NCI-H1436 (cell line): ENCODE measurements around the gene GMPPA.
A peak's percentile ranks its signal among the peaks of the same experiment; 100 is the strongest.

Source experiments
- DNase-seq: peaks from one replicate; lab custom pipeline; 2025; lab: John Stamatoyannopoulos, UW

Gene GMPPA

DNA sequence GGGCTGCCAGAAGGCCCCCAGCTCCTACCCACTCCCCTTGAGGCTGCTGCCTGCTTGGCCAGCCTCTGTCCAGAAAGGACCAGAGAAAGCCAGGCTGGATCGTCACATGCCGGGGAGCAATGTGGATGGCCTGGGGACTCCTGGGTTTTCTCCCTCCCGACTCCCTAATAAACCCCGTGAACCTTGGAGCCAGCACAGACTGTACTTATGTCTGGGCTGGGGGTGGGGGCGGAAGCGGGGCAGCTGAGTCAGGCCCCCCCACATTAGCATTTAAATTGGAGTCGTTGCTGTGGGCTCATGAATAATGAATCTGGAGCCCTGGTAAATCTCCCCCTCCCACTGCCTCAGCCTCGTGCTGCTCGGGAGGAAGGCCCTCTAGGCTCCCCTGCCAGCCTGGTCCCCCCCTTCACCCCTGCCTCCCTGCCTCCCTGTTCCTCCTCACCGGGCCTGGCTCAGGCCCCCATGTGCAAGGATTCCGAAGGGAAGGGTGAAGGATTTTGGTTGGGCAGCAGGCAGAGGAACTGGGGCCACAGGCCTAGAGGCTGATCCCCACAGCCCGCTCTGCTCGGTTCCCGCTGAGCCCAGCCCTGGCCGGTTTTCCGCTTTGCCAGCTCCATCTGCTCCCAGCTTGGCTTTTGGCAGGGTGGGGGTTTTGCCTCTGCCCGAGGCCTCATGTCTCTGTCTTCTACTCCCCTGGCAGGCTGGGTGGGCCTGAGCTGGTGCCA is 8.3 kb downstream of the GMPPA start:
- DNase-seq, result no peak

DNA sequence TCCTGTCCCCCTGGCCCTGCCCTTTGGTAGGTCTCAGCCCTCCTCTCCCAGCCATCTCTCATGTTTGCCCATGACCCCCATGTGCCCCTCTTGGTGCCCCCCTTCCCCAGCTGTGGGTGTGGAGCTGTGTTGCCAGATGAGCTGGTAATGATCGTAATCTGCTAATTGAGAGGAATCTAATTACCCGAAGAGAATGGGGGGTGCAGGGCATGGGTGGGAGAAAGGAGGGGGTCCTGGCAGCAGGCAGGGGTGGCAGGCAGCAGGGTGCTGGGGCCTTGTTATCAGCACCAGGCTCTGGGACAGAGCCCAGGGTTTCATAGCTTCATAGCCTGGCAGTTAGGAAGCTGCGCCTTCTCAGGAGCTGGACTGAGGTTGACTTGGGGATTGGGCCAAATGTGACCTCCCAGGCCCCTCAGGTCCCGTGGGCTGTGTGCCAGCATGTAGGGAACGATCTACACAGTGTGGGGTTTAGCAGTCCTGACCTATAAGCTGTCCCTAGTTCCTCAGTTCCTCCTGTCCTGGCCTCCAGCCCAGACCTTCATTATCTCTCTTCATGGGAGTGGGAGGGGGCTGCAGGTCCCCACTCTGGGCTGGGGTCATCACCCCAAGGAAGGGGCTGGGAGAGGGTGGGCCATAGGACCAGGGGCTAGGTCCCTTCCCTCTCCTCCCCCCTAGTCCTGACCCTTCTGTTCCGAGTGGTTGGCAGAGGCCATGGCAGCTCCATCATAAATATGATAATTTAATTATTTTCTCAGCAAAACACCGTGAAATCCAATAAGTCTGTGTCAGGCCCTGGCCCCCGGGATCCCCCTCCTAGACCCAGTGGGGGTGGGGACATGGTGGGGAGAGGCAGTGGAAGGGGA is 9.1 kb downstream of the GMPPA start:
- no peak for DNase-seq

DNA sequence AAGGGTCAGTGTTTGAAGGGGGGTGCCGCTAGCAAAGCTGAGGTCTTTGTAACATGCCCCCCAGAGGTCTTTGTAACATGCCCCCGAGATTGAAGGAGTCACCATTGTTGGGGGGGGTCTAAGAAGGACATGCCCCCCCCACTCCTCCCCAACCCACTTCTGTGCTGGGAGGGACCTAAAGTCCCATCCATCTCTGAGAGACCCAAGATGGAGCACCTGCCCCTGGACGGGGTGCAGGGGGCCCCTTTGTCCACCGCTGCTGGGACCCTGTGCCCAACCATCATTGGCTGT is 9.7 kb downstream of the GMPPA start:
- no peak for DNase-seq

DNA sequence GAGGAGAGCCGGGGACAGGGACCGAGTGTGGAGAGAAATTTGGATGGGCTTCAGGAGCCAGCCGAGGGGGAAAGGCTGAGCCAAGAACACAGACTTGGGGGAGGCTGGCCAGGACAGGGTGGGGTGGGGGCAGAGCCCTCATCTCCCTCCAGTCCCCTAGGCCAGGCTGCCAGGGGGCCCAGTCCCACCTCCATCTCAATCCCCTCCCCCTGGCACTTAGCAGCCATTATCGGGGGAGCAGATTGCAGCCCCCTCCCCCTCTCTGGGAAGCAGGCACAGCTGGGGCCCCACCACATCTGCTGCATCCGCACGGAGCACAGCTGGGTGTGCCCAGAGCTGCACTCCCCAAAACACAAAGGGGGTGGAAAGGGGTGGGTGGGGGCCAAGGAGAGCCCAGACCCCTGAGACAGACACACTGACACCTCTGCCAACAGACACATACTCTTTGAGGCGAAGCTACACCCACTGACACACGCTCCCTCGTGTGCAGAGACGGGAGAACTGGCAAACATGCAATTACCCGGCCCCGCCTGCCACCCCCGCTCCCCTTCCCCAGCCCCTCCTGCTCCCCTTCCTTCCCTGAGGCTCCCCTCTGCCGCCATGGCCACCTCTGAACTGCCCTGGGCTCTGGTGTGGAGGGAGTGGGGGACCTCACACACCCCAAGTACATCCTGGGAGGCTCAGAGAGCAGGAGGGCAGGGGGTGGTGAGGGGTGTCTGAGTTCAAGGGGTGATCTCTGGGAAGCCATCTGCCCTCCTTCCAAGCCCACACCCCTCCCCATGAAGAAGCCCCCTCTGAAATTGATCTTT is 10.5 kb downstream of the GMPPA start:
- no peak for DNase-seq

DNA sequence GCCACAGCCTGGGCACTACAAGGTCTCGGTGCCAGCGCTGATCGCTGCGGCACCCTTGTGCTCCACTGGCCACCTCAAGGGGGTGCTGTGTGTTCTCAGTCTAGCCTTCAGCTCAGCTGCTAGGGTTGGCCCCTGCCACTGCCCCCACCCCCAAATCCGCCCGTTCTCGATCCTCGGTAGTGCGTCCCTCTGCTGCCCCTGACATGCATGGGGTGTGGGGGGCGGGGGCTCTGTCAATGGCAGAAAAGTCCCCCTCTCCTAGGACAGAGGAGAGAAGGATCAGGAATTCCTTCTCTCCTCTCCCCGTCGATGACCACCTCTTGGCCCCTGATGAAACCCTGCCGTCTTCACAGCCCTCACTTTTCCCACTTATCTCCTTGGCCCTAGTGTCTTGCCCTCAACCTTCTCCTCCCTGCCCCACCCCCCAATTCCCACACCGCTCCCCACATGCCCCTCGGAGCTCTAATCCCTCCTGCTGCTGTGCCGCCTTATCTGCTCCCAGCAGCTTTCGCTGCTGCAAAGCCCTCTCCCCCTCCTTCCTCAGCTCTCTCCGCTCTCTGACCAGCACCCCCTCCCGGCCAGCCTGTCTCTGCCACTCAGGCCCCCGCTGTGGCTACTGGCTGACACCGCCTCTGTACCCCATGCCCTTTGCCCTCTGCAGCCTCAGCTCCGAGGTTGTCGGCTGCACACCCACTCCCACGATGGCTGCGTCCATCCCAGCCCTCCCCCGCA is 11.3 kb downstream of the GMPPA start:
- peak; percentile 49 for DNase-seq

DNA sequence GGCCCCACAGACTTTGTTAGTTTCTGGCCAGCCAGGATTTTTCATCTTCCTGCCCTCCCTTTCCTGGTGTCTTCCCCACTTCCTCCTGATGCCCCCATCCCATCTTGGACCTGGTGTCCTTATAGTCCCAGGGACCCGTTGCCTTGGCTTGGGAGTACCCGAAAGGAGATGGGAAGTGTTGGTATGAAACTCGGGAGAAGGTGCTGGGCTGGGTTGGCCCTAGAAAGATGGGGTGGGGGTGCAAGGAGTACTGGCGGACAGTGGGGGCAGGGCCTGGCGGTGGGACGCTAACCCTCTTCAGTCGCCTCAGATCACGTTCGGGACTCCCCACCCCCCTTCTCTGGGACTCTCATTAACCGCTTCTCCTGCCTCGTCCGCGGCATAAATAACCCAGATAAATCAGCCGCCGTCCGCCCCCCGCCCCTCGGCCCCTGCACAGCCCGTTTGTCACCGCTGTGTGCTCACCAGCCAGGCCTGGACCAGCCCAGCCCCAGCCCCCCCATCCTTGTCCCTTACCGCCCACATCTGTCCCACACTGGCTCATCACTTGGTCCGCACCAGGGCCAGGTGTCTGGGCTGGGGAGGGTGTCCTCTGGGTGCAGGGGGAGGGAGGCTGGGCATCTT is 11.9 kb downstream of the GMPPA start:
- DNase-seq, result no peak

DNA sequence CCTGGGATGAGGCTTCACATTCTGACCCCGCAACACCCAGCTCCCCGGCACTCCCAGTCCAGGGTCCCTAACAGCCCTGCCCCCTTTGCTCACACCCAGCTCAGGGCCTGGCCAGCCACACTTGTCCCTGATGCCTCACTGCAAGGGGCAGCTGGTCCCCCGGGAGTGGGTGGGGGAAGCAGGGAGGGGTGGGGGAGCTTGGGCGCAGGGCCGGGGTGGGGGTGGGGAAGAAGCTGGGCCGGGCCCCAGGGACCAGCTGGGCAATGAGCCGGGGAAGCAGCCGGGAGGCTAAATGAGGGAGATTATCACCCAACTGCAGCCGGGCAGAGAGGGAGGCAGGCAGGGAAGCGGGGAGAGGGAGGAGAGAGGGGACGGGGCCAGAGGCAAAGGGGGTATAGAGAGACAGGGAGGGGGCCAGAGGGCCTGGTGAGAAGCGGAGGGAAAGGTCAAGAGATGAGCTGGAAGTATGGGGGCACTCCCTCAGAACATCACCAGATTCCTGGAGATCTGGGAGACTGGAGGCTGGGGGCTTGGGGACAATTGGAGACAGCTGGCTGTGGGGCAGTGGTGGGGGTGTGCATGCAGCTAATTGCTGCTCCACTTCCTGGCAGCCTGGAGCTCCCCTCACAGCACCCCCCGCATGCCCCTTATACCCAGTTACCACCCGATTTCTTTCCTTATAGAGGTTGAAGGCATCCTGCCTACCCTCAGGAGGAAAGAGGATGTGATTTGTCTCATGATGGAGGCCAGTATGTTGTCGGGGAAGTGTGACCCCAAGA is 13.0 kb downstream of the GMPPA start:
- DNase-seq, result peak; percentile 38

DNA sequence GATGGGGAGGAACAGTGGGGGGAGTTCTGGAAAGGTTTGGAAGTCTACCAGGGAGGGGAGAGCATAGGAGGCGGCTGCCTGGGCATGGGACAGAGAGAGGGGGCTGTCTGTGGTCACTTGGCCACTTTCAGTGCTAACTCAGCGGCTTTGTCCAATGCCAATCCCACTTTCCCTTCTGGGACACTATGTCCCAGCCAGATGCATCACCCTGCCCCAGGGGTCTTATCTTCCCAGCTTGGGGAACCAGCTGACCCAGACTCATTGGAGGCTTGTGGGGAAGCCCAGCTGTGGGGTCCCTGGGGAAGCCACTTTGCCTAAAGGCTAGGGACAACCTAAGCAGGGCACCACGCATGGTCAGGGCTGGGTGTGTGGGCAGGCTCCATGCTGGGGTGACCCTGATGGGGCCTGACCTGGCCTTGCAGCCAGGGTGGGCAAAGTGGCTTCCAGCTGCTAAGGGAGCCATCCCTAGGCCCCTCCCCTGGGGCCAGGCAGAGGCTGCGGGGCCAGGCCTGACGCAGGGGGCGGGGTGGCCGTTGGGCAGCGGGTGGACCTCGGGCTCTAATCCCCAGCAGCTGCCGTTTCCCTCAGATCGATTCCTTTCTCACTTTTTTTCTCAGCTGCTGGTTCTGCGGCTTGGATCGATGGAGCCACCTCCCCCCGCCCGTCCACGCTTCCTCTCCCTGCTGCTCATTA is 14.0 kb downstream of the GMPPA start:
- no peak for DNase-seq

DNA sequence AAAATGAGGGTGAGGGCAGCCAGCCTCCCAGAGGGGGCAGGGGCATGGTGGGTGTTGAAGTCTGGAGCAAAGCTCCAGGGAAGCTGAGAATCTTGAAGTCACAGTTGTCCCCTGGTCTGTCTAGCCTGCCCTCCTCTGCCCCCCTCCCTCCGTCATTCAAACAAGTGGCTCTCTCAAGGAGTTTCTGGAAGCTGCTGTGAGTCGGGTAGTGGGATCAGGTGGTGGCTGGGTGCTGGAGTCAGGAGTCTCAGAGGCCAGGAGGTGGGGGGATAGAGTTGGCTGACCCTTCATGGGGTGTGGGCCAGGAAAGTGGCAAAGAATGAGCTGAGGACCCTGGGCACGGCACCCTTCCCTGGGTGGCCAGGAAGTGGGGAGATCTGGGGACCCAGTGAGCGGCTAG is 15.1 kb downstream of the GMPPA start:
- no peak for DNase-seq

DNA sequence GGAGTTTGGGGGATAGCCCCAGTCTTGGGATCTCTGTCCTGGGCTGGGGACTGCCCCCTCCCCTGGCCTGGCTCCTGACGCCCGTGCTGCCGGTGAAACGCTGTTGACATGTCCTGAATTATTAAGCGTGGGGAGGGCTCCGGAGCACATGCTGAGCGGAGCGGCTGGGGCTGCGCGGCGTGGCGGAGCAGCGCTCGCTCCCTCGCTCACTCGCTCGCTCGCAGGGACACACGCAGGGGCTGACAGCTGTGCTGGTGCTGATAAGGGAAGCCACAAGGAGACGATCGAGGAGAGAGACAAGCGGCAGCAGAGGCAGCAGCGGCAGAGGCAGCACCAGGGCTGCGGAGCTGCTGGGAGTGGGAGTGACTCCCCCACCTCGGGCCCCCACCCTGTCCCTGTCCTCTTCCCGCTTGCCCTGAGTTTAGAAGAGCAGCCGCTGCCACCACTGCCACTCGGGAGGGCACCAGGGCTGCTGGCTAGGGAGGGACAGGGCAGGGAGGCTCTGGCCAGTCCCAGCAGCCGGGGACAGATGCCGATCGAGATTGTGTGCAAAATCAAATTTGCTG is 15.6 kb downstream of the GMPPA start, which contains the start of gene ASIC4:
ASIC4 (plus strand) TSS at position 287 of the 566 bp plus-strand sequence; CDS start at position 530, 243 bp downstream.
- no peak for DNase-seq

DNA sequence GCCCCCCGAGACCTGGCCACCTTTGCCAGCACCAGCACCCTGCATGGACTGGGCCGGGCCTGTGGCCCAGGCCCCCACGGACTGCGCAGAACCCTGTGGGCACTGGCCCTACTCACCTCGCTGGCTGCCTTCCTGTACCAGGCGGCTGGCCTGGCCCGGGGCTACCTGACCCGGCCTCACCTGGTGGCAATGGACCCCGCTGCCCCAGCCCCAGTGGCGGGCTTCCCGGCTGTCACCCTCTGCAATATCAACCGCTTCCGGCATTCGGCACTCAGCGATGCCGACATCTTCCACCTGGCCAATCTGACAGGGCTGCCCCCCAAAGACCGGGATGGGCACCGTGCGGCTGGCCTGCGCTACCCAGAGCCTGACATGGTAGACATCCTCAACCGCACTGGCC is 16.1 kb downstream of the GMPPA start:
- DNase-seq, result no peak

DNA sequence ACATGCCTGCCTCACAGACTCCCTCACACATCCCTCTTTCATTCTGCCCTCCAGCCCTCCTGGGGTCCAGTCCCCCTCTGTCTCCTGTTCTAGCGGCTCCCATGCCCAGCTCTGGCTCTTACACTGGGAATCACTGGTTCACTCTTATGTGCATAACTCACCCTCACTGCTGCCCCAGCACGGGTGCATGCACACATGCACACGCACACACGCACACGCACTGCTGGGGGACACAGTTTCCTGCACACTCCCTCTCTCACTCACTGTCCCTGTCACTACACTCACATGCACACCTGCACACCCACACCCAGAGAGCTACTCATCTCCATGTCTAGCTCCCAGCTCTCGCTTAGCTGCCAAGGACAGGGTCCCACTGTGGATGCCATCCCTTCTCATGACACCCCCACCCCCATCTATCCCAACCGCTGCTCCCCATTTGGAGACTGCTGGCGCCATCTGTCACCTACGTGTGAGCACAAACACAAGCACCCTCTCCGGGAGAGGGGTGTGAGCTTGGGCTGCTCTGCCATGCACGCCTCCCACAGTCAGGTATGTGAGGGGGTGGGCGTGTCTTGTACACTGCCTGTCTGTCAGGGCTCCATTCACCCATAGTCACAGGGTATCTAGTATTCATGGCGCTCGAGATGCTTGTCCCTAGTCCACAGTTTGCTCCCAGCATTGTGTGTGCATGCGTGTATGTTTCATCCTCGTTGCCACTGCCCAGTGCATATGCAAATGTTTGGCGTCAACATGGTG is 17.4 kb downstream of the GMPPA start:
- no peak for DNase-seq

DNA sequence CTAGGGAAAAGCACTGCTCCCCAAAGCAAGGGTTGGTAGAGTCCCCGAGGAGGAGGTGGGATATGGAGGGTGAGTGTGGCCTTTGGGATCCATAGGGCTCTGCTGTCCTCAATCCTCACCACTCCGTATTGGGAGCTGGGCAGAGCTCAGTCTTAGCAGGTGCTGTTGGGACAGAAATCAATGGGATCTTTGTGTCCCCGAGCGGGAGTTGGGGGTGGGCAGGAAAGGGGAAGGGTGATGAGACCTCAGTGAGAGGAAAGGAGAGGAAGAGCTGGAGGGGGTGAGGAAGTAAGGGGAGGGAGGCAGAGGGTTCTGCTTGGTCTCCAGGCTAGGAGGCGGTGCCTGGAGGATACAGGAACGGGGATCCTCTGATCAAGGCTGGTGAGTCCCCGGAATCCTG is 18.2 kb downstream of the GMPPA start:
- DNase-seq, result no peak

DNA sequence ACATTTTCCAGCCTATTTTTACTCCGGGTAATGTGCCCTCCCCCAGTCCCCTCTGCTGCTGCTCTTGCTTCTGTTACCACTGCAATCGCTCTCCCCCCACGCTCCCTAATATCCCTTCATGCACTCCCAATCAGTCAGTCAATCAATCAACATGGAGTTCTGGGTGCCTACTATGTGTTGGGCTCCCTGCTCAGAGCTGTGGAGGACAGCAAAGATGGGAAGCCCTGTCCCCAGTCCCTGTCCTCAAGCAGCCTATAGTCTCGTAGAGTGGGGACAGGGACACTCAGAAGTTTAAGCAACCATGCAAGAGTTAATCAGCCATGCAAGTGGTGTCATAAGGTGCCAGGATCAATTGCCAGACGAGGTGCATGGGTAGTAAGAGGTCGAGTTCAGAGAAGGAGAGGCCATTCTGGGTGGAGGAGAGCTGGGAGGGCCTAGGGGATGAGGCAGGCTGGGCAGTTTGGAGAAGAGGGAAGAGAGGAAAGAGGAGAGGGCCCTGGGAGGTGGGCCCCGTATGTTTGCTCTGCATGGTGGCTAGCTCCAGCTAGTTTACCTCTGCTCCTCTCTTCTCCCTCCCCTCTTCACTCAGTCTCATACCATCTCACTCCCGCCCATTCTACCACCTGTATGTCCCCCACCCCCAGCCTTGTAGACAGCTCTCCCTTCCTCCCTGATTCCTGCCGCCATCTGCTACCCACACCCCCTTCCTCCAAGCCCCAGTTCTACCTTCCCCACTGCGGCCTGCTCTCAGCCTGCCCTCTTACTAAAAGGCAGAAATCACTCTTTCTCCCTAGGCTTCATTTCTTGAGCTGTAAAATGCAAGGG is 19.5 kb downstream of the GMPPA start:
- DNase-seq, result no peak

DNA sequence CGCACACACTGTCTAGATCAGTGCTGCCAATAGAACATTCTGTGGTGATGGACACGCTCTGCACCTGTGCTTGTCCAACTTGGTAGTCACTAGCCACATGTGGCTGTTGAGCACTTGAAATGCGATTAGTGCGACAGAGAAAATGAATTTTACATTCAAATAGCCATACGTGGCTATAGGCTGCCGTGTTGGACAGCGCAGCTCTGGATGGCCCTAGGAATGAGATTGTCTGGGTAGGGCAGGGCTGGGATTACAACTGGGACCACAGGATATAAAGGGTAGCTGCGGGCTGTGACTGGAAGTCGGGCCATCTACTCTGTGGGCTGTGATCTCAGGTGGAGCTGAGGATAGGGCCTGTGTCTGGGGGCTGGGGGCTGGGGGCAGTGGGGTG is 20.8 kb downstream of the GMPPA start:
- no peak for DNase-seq

DNA sequence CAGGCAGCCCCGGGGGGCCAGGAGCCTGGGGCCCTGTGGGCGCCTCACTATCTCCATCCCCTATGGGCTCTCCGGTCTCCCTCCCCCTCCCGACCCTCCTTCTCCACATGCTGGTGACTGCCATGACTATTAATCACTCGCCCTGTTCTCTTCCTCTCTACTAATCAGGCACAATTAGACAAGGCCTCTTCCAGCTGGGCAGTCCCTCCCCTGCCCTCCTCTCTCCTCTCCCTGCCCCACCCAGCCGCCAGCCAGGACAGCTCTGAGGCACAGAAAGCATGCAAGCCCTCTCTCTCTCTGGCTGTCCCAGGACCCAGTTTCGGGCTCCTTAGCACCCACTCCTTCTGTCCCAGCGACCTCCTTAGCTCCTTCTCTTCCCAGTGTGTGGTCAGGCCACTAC is 21.4 kb downstream of the GMPPA start:
- no peak for DNase-seq

DNA sequence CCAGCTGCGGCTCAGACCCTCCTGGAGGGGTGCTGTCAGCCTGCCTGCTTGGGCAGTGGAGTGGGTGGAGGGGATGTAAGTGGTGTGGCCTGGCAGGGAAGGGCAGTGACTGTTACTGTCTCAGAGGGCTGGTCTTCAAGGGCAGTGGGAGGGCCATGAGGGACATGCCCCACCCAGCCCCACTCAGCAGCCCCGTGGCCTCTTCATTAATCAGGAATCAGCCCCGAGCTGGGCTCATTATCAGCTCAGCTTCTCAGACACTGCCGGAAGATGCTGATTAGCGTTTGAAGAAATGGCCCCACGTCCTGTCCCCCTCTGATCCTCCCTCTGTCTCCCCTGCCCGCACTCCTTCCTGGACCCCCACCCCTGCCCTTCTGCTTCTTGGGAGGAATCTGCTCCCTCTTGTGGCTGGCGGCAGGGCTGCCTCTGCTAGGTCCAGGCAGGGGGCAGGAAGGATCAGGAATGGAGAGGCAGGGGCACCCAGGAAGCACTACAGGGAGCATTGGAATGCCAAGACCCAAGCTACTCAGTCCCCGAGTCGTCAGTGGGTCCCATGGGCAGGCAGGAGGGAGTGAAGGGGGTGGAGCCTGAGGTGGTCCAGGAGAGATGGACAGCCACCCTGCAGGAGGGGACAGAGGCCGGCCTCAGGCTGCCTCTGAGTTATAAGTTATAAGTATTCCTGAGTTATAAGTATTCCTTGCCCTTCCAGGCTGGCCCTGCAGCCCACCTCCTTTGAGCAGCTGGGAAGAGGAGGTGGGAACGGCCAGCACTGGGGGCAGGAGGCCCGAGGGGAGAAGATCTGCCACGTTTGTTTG is 22.6 kb downstream of the GMPPA start:
- no peak for DNase-seq
